NT2/D1 (cell line): ENCODE results near the gene ZNF682.
"Not testable (repeated sequence)": the region's sequence is repeated elsewhere in the genome, so short reads cannot be mapped to it uniquely, and the experiment has no call there.

Experiments used
- DNase-seq: peaks from one replicate; pipeline ENCODE4 v3.0.0-alpha.2; 2011; ENCODE audit warnings: low read depth, low spot score
- H3K27me3 ChIP-seq: 2 replicates; pipeline ENCODE4 v1.6.0; 2011; ENCODE audit warnings: mild to moderate bottlenecking; ENCODE audit not compliant: insufficient read length, insufficient read depth
- H3K36me3 ChIP-seq: 2 replicates; pipeline ENCODE4 v1.6.1; 2011; ENCODE audit warnings: mild to moderate bottlenecking, low read length, mixed read lengths; ENCODE audit not compliant: insufficient read depth, insufficient read length
- H3K4me1 ChIP-seq: 2 replicates; pipeline ENCODE4 v1.5.1; 2011; ENCODE audit not compliant: insufficient read depth, insufficient read length
- H3K4me3 ChIP-seq: 2 replicates; pipeline ENCODE4 v1.5.1; 2011; ENCODE audit warnings: low read depth; ENCODE audit not compliant: insufficient read length
- H3K9ac ChIP-seq: 2 replicates; pipeline ENCODE4 v1.6.0; 2011; ENCODE audit warnings: low read depth; ENCODE audit not compliant: insufficient read length
- H3K9me3 ChIP-seq: 2 replicates; pipeline ENCODE4 v1.5.1; 2011; ENCODE audit warnings: mild to moderate bottlenecking, low read length; ENCODE audit not compliant: insufficient read depth
- SUZ12 ChIP-seq: IDR thresholded peaks from 2 replicates; pipeline ENCODE4 v1.6.1; 2011; ENCODE audit not compliant: insufficient read length, insufficient read depth; ENCODE audit errors: extremely low read depth
- YY1 ChIP-seq: IDR thresholded peaks from 2 replicates; pipeline ENCODE4 v1.6.1; 2011; ENCODE audit not compliant: insufficient read length, insufficient read depth
- ZNF274 ChIP-seq: IDR thresholded peaks from 2 replicates; pipeline ENCODE4 v1.6.1; 2011; ENCODE audit warnings: mild to moderate bottlenecking, low read depth, low read length

The ZNF682 gene

DNA sequence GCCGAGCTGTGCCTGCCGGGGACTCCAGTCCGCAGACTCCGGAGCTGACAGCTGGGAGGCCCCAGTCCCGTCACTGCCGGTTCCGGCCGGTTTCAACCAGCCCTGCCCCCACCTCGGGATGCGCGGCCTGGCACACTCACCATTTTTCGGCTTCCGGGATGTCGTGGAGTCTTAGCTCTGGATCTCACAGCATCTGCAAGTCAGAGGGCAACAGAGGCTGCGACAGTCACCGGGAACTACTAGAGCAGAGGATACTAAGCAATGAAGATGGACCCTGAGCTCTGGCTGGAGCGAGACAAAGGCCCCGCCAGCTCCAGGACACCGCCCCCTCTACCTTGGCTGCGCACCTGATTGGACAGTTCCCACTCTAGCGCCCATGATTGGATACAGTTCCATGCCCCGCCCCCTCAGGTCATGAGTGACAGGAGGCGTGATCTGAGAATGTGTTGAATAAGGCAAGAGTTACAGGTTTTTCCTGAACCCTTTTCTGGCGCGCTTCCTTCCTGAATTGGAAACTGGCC is at the start of gene ZNF682:
TSS of gene ZNF682 (minus strand) at position 303 of the 521 bp plus-strand sequence. CDS start at position 143, 160 bp downstream.
- Histone ChIP-seq H3K4me1 (no peaks in the 10 kb centered on the region), H3K9ac (peak within 1 kb of the TSS; percentile 90), H3K27me3 (no peaks in the 10 kb centered on the region), H3K36me3 (peaks cover 14% of the 10 kb centered on the region), H3K9me3 (no peaks in the 10 kb centered on the region), H3K4me3 (peak within 1 kb of the TSS; percentile 86)
- DNase-seq, result peak; percentile 96
- no peak for TF ChIP-seq ZNF274
- TF ChIP-seq YY1, result no peak
- TF ChIP-seq SUZ12, result no peak

DNA sequence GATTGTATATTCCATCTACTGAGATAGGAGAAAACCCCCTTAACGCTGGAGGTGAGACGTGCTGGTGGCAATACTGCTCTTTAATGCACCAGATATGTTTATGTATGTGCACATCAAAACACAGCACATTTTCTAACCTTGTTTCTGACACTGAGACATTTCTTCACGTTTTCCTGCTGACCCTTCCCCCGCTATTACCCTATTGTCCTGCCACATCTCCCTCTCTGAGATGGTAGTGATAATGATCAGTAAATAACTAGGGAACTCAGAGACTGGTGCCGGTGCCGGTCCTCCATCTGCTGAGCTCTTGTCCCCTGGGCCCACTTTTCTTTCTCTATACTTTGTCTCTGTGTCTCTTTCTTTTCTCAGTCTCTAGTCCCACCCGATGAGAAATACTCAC is 43.6 kb upstream of the ZNF682 start:
- H3K27me3 ChIP-seq, H3K4me1 ChIP-seq, DNase-seq: not testable (repeated sequence)
- peaks cover 47% of the 10 kb centered on the region for H3K9me3 ChIP-seq
- H3K36me3 ChIP-seq, result peaks cover 48% of the 10 kb centered on the region
- H3K9ac ChIP-seq, result peak overlapping the region; percentile 57
- H3K4me3 ChIP-seq, result peak overlapping the region; percentile 19

GRCh38 chr19:20082232-20082833 is 43.0 kb upstream of the ZNF682 start:
- H3K36me3 ChIP-seq, result peaks cover 44% of the 10 kb centered on the region
- DNase-seq, result peak; percentile 54
- H3K9ac ChIP-seq, result peak overlapping the region; percentile 53
- H3K9me3 ChIP-seq, result peaks cover 42% of the 10 kb centered on the region
- H3K4me1 ChIP-seq, H3K27me3 ChIP-seq: not testable (repeated sequence)
- peak overlapping the region; percentile 13 for H3K4me3 ChIP-seq

DNA sequence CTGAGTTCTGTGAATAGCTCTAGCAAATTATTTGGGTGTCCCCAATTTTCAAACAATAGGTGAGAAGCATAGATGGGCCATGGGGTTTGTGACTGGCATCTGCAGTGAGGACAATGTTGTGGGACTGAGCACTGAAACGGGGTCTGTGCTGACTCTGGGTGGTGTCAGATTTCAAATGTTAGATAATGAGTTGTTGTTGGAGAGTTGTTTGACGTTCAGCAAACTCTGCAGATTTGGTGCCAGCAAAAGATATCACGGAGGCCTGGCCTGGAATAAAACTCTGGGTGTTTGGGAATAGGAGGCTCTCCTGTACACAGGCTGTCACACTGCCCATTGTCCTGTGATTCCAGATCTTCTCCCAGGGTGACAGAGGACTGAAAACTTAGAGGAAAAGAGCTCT is 41.4 kb upstream of the ZNF682 start:
- Histone ChIP-seq H3K9ac (peak overlapping the region; percentile 61), H3K4me1 (peaks cover 5% of the 10 kb centered on the region), H3K9me3 (peaks cover 25% of the 10 kb centered on the region), H3K4me3 (peak overlapping the region; percentile 39), H3K36me3 (peaks cover 31% of the 10 kb centered on the region), H3K27me3 (no peaks in the 10 kb centered on the region)
- TF ChIP-seq SUZ12 (no peak), YY1 (no peak), ZNF274 (no peak)
- no peak for DNase-seq

DNA sequence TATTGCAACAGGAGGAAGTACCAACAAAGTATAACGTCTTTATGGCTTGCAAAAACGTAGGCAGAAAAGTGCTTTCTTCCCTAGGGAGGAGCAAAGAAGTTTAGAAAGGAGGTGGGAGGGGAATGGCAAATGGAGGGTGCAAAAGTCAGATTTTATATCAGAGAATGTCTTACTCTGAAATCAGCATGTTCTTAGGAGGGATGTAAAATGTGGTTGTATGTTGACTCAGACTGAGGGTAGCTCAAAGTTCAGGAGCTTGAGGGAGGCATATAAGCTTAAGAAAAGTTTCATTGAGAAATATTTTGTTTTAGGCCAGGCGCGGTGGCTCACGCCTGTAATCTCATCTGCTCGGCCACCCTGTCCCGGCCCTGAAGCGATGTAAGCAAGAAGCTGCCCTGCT is 40.2 kb upstream of the ZNF682 start:
- no peak for DNase-seq
- peaks cover 27% of the 10 kb centered on the region for H3K36me3 ChIP-seq
- peaks cover 5% of the 10 kb centered on the region for H3K4me1 ChIP-seq
- H3K27me3 ChIP-seq, result no peaks in the 10 kb centered on the region
- H3K9me3 ChIP-seq, result peaks cover 13% of the 10 kb centered on the region
- peak overlapping the region; percentile 99 for H3K4me3 ChIP-seq
- H3K9ac ChIP-seq, result peak overlapping the region; percentile 99
- no peak for TF ChIP-seq SUZ12
- no peak for TF ChIP-seq YY1
- TF ChIP-seq ZNF274, result no peak

- Histone ChIP-seq H3K9ac (peak overlapping the region; percentile 99), H3K36me3 (peaks cover 23% of the 10 kb centered on the region), H3K9me3 (peaks cover 5% of the 10 kb centered on the region), H3K27me3 (no peaks in the 10 kb centered on the region), H3K4me3 (peak overlapping the region; percentile 99), H3K4me1 (peaks cover 5% of the 10 kb centered on the region)
- TF ChIP-seq YY1 (no peak), ZNF274 (no peak), SUZ12 (no peak)
- no peak for DNase-seq
Observed at GRCh38 chr19:20078581-20079031, 39.3 kb upstream of the ZNF682 start.

- peak; percentile 97 for DNase-seq
- Histone ChIP-seq H3K9ac (peak within 1 kb of the TSS; percentile 99), H3K4me1 (peaks cover 5% of the 10 kb centered on the region), H3K36me3 (peaks cover 18% of the 10 kb centered on the region), H3K27me3 (no peaks in the 10 kb centered on the region), H3K9me3 (no peaks in the 10 kb centered on the region), H3K4me3 (peak within 1 kb of the TSS; percentile 99)
- TF ChIP-seq ZNF274 (no peak), YY1 (peak; percentile 52)
Observed at GRCh38 chr19:20077791-20078463, 38.6 kb upstream of the ZNF682 start, which contains the start of gene ZNF90. Gene ZNF90 (plus strand): TSS chr19:20078000. CDS start chr19:20078133, 133 bp downstream.
